Osteocyte (in vitro differentiated cells): ENCODE data around the gene NMRAL1. TPM values are rescaled to one million over a fixed set of nuclear protein-coding genes. Genes with fewer than 3 reads are reported as not detected.

Experiments used
- DNase-seq: peaks from one replicate; pipeline ENCODE4 v3.0.0; 2021; ENCODE audit warnings: mixed read lengths; ENCODE audit not compliant: unreplicated experiment; ENCODE audit errors: extremely low spot score
- H3K27ac Mint-ChIP-seq: one replicate; pipeline ENCODE4 v1.8.0; 2021; ENCODE audit warnings: mild to moderate bottlenecking, mixed read lengths; ENCODE audit not compliant: unreplicated experiment
- H3K27me3 Mint-ChIP-seq: one replicate; pipeline ENCODE4 v1.8.0; 2021; ENCODE audit warnings: mixed read lengths; ENCODE audit not compliant: unreplicated experiment
- H3K36me3 Mint-ChIP-seq: one replicate; pipeline ENCODE4 v1.8.0; 2021; ENCODE audit warnings: mixed read lengths; ENCODE audit not compliant: unreplicated experiment
- H3K4me1 Mint-ChIP-seq: one replicate; pipeline ENCODE4 v1.8.0; 2021; ENCODE audit warnings: mixed read lengths; ENCODE audit not compliant: unreplicated experiment
- H3K4me3 Mint-ChIP-seq: one replicate; pipeline ENCODE4 v1.8.0; 2021; ENCODE audit warnings: mild to moderate bottlenecking, moderate library complexity, mixed read lengths; ENCODE audit not compliant: unreplicated experiment
- H3K9me3 Mint-ChIP-seq: one replicate; pipeline ENCODE4 v1.8.0; 2021; ENCODE audit warnings: mixed read lengths; ENCODE audit not compliant: unreplicated experiment
- total RNA-seq: library from RNA; stranded (reverse); gene quantifications from 2 replicates; pipeline ENCODE4 v1.2.1, GENCODE V29; 2021
- TF ChIP-seq, protein P1 (sequence below): fragments of 200-600 bp; sonication (generic); IDR thresholded peaks from 2 replicates; pipeline ENCODE4 v1.5.0; 2021; ENCODE audit warnings: antibody characterized with exemption, mild to moderate bottlenecking, moderate library complexity

NMRAL1 gene
- total RNA-seq, 1 donor from 2014 or later = 55.0 TPM

GRCh38 chr16:4505356-4506147 lies 31.1 kb upstream of the NMRAL1 start:
- Mint-ChIP-seq H3K4me3 (no peak overlapping the region), H3K4me1 (peaks cover 13% of the 10 kb centered on the region), H3K27ac (no peak overlapping the region), H3K27me3 (no peaks in the 10 kb centered on the region), H3K36me3 (peaks cover 3% of the 10 kb centered on the region), H3K9me3 (no peaks in the 10 kb centered on the region)
- DNase-seq = no peak
- TF ChIP-seq, protein P1, sequence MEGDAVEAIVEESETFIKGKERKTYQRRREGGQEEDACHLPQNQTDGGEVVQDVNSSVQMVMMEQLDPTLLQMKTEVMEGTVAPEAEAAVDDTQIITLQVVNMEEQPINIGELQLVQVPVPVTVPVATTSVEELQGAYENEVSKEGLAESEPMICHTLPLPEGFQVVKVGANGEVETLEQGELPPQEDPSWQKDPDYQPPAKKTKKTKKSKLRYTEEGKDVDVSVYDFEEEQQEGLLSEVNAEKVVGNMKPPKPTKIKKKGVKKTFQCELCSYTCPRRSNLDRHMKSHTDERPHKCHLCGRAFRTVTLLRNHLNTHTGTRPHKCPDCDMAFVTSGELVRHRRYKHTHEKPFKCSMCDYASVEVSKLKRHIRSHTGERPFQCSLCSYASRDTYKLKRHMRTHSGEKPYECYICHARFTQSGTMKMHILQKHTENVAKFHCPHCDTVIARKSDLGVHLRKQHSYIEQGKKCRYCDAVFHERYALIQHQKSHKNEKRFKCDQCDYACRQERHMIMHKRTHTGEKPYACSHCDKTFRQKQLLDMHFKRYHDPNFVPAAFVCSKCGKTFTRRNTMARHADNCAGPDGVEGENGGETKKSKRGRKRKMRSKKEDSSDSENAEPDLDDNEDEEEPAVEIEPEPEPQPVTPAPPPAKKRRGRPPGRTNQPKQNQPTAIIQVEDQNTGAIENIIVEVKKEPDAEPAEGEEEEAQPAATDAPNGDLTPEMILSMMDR = no peak

- H3K36me3 Mint-ChIP-seq = peaks cover 5% of the 10 kb centered on the region
- no peak overlapping the region for H3K27ac Mint-ChIP-seq
- TF ChIP-seq, protein P1 = no peak
- DNase-seq = no peak
- peaks cover 25% of the 10 kb centered on the region for H3K4me1 Mint-ChIP-seq
- H3K4me3 Mint-ChIP-seq = no peak overlapping the region
- no peaks in the 10 kb centered on the region for H3K9me3 Mint-ChIP-seq
- no peaks in the 10 kb centered on the region for H3K27me3 Mint-ChIP-seq
Observed at GRCh38 chr16:4501071-4501478, 26.6 kb upstream of the NMRAL1 start.

DNA sequence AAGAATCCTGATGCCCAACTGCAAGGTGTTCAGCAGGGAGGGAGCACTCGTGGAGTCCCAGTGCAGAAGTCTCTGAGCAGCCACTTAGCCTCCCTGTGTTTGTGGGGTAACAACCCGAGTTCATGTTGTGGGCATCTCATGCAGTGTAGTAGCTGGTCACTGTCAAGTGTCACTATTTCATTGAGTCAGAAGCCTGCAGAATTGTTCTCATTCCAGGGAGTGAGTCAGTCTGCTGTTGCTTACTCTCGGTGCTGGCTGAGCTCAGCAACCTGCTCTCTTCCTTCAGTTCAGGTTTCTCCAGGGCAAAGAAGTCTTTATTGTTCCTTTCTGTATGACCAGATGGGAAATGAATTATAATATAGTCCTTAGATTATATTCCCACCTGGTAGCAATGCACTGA lies 25.8 kb upstream of the NMRAL1 start:
- Mint-ChIP-seq H3K4me1 (peaks cover 31% of the 10 kb centered on the region), H3K4me3 (no peak overlapping the region), H3K9me3 (no peaks in the 10 kb centered on the region), H3K27me3 (no peaks in the 10 kb centered on the region), H3K36me3 (peaks cover 5% of the 10 kb centered on the region), H3K27ac (peak overlapping the region; percentile 27)
- no peak for DNase-seq
- TF ChIP-seq, protein P1 = no peak

- Mint-ChIP-seq H3K27me3 (no peaks in the 10 kb centered on the region), H3K4me3 (no peak overlapping the region), H3K27ac (no peak overlapping the region), H3K36me3 (peaks cover 2% of the 10 kb centered on the region), H3K4me1 (peaks cover 37% of the 10 kb centered on the region), H3K9me3 (no peaks in the 10 kb centered on the region)
- DNase-seq = no peak
- TF ChIP-seq, protein P1 = no peak
Observed at GRCh38 chr16:4499196-4499555, 24.8 kb upstream of the NMRAL1 start.

GRCh38 chr16:4498546-4499195 lies 24.2 kb upstream of the NMRAL1 start:
- Mint-ChIP-seq H3K9me3 (no peaks in the 10 kb centered on the region), H3K27me3 (no peaks in the 10 kb centered on the region), H3K27ac (no peak overlapping the region), H3K4me1 (peaks cover 37% of the 10 kb centered on the region), H3K4me3 (no peak overlapping the region), H3K36me3 (peaks cover 2% of the 10 kb centered on the region)
- TF ChIP-seq, protein P1 = no peak
- no peak for DNase-seq
